HG02840 (cell line): ENCODE data around the gene RYR2.

ENCODE experiments used
- ATAC-seq: cut with Tn5 transposase; IDR thresholded peaks from one replicate; pipeline ENCODE4 v1.9.1; 2021; ENCODE audit warnings: mild to moderate bottlenecking, moderate library complexity, moderate number of reproducible peaks; ENCODE audit not compliant: unreplicated experiment, low FRiP score

Gene RYR2

DNA sequence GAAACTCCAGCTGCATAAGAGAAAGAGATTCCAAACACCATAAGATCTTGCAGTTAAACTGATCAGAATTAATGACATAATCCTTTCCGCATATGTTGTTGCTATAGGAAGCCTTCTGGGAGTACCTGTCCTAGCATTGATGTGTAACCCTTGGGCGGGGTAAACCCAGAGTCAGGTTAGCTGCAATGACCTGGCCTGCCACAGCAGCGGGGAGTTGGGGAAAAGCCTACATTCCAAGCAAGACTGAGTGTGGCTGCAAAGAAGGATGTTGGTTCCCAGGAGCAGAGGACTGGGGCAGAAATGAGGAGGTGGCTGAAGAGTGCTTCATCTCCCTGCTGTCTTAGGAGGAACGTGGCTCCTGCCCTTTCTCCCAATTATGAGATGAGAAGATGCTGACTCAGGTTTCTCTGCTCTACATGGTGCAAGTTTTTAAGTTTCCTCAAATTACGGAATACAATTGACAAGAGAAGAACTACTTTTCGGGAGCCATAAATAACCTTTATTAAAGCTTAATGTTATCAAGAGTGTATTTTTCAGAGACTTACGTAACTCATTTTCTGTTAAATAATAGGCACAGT, 142.1 kb downstream of the RYR2 start:
- no peak for ATAC-seq

GRCh38 chr1:237186675-237187074, 144.7 kb downstream of the RYR2 start:
- no peak for ATAC-seq

GRCh38 chr1:237187842-237188241, 145.9 kb downstream of the RYR2 start:
- ATAC-seq = no peak

GRCh38 chr1:237191403-237191802, 149.4 kb downstream of the RYR2 start:
- no peak for ATAC-seq

DNA sequence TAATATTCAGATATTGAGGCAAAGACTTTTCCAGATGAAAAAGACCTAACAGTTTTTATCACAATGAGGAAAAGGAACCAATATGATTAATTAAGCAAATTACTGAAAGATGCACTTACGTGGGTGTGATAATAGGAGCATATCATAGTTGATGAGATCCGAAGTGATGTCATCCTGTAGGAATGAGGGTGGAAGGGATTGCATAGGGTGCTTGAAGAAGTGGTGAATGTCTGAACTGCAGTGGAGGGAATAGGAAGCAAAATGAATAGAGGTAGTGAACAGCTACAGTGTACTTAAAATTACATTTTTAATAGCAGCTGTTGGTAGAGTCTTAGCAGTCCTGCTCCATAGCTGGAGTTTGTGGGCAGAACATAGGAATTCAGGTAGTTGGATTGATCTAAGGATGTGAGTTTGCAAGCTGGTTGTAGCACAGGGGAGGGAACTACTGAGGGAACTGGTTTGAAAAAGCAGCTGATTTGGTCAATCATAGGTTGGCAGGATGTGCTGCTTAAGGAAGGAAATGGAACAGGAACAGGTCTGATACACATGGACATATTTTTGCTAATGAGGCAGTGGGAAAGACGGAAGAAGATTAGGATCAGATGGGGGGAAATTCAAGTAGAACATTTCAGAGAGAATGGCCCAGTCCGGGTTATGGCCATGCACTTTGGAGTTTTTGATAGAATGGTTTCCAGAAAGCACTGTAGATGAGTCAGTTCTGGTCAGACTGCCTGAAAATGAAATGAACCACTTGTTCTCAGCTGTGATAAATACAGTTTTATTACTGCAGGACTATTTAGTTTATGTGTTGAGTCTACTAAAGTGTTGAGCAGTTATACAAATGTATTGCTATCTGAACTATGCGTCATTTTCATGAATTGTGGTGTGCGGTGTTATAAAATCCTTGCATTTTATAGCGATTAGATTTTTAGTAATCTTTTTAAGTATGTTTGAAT, 155.8 kb downstream of the RYR2 start:
- ATAC-seq = no peak

GRCh38 chr1:237199026-237199425, 157.0 kb downstream of the RYR2 start:
- ATAC-seq = no peak

DNA sequence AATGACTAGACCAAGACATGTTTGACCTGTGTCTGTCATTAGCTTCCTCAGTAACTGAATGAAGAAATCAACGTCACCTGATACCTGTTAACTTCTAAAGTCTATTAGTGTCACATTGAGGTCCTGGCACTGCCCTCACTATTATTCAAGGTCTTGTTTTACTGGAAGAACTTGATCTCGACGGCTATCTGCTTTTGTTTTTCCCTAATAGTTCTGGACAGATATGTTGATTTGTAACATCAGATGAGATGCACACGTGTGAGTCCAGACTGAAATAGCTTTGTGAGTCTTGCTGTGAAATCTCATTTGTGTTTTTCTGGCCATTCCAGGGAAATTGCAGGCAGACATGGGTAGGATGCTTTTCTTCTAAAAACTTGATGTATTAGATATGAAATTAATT, 159.2 kb downstream of the RYR2 start:
- ATAC-seq = no peak

- no peak for ATAC-seq
These were observed 162.9 kb downstream of the RYR2 start for GRCh38 chr1:237204841-237205240.

DNA sequence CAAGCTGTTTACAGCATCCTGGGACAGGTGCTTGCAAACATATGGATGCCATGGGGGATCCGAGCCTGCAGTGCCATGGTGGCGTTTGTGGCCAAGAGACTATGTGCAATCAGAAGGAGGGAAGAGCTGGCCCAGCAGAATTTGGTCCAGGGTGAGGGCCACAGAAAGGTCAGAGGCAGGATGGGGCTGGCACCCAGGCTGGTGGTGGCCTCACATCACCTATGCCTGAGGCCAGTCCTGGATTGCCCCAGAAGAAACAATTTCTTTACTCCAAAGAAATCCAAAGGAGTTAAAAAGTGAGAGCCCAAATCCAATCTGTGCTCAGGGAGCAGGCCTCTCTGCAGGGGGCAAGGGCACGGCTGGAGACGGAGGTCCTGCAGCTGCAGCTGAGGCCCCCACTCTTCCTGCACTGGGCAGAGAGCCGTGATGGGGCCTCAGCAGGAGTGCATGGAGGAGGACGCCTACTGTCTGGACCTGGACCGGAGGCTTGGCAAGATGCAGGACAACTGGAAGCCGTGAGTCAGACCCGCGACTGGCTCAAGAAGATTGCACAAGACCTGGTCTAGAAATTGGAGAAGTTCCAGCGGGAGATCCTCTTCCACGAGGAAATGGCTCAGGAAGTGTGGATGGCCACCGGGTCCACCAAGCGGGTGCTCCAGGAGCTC, 163.5 kb downstream of the RYR2 start:
- no peak for ATAC-seq

- ATAC-seq = no peak
These were observed 164.1 kb downstream of the RYR2 start for GRCh38 chr1:237206065-237206414.

- no peak for ATAC-seq
These were observed 169.0 kb downstream of the RYR2 start for GRCh38 chr1:237211031-237211430.

GRCh38 chr1:237211540-237211939, 169.6 kb downstream of the RYR2 start:
- no peak for ATAC-seq

- no peak for ATAC-seq
These were observed 178.0 kb downstream of the RYR2 start for GRCh38 chr1:237219751-237220642.

GRCh38 chr1:237223419-237223818, 181.4 kb downstream of the RYR2 start:
- no peak for ATAC-seq

DNA sequence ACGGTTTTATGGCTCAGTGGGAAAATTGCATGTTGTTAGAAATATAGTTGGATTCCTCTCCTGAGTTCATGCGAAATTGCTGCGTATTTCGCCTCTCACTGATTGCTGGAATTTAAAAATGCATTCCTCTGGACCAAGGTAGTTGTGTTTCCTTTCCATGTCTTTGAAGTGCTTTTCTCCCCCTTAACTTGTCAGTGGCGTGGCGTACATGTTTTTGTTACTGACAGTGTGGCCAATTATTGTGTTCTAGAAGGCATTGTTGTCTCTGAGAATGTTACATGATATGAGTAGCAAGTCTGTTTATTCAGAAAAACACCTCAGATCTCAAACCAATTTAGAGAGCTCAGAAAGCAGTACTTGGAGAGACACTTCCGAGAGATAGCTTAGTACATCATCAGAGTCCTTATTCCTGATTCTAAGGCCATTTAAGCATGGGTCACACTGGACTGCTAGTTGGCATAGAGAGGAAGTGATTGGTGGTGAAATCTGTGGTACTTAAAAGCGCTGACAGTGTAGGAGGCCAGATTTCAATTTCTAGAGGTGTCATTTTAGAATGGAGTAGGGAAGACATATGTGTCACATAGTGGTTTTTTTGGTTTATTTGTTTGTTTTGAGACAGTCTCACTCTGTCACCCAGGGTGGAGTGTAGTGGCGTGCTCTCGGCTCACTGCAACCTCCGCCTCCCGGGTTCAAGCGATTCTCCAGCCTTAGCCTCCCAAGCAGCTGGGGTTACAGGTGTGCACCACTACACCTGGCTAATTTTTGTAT, 184.4 kb downstream of the RYR2 start:
- ATAC-seq = no peak

DNA sequence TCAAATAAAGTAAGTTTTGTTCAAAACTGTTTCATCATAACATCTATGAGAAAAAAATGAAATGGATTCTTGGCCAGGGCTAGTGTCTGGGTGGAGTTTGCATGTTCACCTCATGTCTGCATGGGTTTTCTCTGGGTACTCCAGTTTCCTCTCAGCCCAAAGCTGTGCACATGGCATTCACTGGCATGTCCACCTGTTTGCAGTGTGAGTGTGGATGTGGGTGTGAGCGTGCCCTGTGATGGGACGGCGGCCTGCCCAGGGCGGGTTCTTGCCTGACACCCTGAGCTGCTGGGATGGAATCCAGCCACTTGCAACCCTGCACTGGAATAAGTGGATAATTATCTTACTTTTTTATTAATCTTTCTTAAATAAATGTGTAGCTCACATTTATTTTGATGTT, 185.5 kb downstream of the RYR2 start:
- ATAC-seq = no peak

DNA sequence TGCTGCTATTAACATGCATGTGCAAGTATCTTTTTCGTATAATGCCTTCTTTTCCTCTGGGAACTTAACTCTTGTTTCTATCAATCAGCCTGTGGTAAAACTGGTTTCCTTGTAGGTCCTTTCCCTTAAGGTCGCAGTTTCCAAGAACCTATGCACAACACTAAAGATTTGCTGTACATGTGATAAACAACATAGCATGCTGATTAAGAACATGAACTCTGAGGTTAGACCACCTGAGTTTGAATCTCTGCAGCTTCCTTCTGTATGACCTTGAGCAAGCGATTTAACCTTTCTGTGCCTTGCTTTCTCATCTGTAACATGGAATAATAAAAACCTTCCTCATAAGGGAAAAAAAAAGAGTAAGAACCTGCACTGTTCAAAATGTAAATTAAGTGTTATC, 186.4 kb downstream of the RYR2 start:
- no peak for ATAC-seq

DNA sequence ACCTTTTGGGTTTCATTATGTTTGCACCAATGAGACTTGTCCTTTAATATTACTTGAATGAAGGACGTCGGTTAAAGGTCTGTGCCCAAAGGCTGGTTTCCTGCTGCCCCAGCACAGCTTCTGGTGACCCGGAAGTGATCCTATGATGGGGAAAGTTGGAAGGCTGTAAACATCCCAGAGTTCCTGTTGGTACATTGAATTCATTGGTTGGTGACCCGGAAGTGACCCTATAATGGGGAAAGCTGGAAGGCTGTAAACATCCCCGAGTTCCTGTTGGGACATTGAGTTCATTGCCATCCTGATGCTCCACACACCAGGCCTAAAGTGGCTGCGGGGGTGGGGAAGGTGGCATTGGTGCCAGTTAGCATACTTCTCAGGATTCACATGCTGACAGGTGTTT, 187.3 kb downstream of the RYR2 start:
- ATAC-seq = no peak

DNA sequence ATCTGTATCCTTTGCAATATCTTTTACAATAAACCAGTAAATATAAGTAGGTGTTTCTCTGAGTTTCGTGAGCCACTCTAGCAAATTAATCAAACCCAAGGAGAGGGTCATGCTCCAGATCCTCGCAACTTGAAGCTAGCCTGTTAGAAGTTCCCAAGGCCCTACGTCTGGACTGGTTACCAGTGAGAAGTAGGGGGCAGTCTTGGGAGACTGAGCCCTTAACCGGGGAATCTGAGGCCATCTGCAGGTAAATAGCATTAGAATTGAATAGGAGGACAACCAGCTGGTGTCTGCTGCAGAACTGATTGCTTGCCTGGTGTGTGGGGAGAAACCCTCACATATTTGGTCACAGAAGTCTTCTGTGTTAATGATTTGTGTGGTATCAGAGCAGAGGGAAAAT, 190.5 kb downstream of the RYR2 start:
- no peak for ATAC-seq

- no peak for ATAC-seq
These were observed 193.1 kb downstream of the RYR2 start for GRCh38 chr1:237235091-237235490.
